HepG2 (cell line): ENCODE measurements around the gene KRT13. TPM values are rescaled to one million over a fixed set of nuclear protein-coding genes. Genes with fewer than 3 reads are reported as not detected.

ENCODE experiments used
- ATAC-seq: fragments of 200-7000 bp; cut with Tn5 transposase; 3 replicates; pipeline ENCODE4 v1.9.1; 2020; ENCODE audit warnings: mild to moderate bottlenecking, moderate library complexity
- BruUV-seq: library from RNA; stranded (reverse); fragments of 400-500 nt; replicated peaks from 2 replicates; lab custom pipeline; 2021; lab: Mats Ljungman, UMichigan
- CTCF ChIA-PET: fragments of 300-600 bp; formaldehyde crosslinking; extraction: SDS; loops from one replicate; lab custom pipeline; 2021; ENCODE audit warnings: low total read pairs, inconsistent platforms, low intra/inter-chr PET ratio; lab: Yijun Ruan, JAX
- POLR2A ChIA-PET: fragments of 350-600 bp; sonication (Branson Sonifier 250); formaldehyde crosslinking; loops from one replicate; lab custom pipeline; 2020; ENCODE audit warnings: antibody characterized with exemption, inconsistent platforms; lab: Yijun Ruan, JAX
- DNase-seq: peaks from one replicate; pipeline ENCODE4 v3.0.0-alpha.2; 2015; ENCODE audit warnings: low spot score
- FAIRE-seq: peaks from 3 replicates; lab custom pipeline; 2011; peaks lifted over from hg19 to GRCh38; lab: Jason Lieb, UNC
- H2AFZ ChIP-seq: one replicate; pipeline ENCODE4 v1.6.1; 2011; ENCODE audit warnings: low read length, inconsistent platforms
- H3K27ac ChIP-seq: fragments of 300-600 bp; 3 replicates; pipeline ENCODE4 v1.8.0; 2011; ENCODE audit warnings: mixed run types, mild to moderate bottlenecking, mixed read lengths, low read length, inconsistent platforms; ENCODE audit not compliant: insufficient read depth; ENCODE audit errors: extremely low read length
- H3K27me3 ChIP-seq, 2 experiments: fragments of 200-600 bp in 1 of 2; 2 replicates in 1 of 2; 3 replicates in 1 of 2; pipeline versions ENCODE4 v1.6.0 to v1.8.0; 2011; ENCODE audit warnings: low read length in 2 of 2, mild to moderate bottlenecking in 2 of 2, moderate library complexity in 2 of 2, inconsistent platforms in 1 of 2; ENCODE audit not compliant: insufficient read depth in 2 of 2, control insufficient read depth in 1 of 2
- H3K36me3 ChIP-seq, 2 experiments: fragments of 200-600 bp in 1 of 2; replicated peaks in 1 of 2; 2 replicates in 1 of 2; 3 replicates in 1 of 2; pipeline versions ENCODE4 v1.5.1 to v1.8.0; 2011; ENCODE audit warnings: low read length in 2 of 2, inconsistent platforms in 1 of 2; ENCODE audit not compliant: insufficient read depth in 2 of 2, control insufficient read depth in 1 of 2
- H3K4me1 ChIP-seq: 2 replicates; pipeline ENCODE4 v1.5.1; 2012; ENCODE audit warnings: low read length, inconsistent platforms; ENCODE audit not compliant: insufficient read depth
- H3K4me2 ChIP-seq: 2 replicates; pipeline ENCODE4 v1.6.0; 2011; ENCODE audit warnings: low read depth, low read length, inconsistent platforms
- H3K4me3 ChIP-seq, 3 experiments: fragments of 200-600 bp in 1 of 3; sonication (generic), shearing (Covaris generic) in 1 of 3; replicated peaks in 1 of 3; 2 replicates each; pipeline ENCODE4 v1.5.1; 2011 to 2016; ENCODE audit warnings: low read length in 3 of 3, inconsistent platforms in 2 of 3, low read depth in 2 of 3, mild to moderate bottlenecking in 2 of 3, control low read depth in 1 of 3, mixed read lengths in 1 of 3; ENCODE audit not compliant: insufficient read depth in 1 of 3
- H3K79me2 ChIP-seq: one replicate; pipeline ENCODE4 v1.6.1; 2011; ENCODE audit warnings: low read length, inconsistent platforms; ENCODE audit not compliant: insufficient read depth
- H3K9ac ChIP-seq: 2 replicates; pipeline ENCODE4 v1.6.0; 2011; ENCODE audit warnings: mild to moderate bottlenecking, low read depth, low read length, inconsistent platforms; ENCODE audit not compliant: insufficient read depth
- H3K9me3 ChIP-seq: 2 replicates; pipeline ENCODE4 v1.5.1; 2012; ENCODE audit warnings: mild to moderate bottlenecking, low read length
- H4K20me1 ChIP-seq: 2 replicates; pipeline ENCODE4 v1.6.0; 2011; ENCODE audit warnings: inconsistent platforms, mild to moderate bottlenecking, low read length, moderate library complexity; ENCODE audit not compliant: insufficient read depth
- ADNP ChIP-seq: sonication (generic); formaldehyde crosslinking; IDR thresholded peaks from 2 replicates; pipeline ENCODE4 v1.4.0; 2020; ENCODE audit warnings: missing genetic modification reagents
- ATF1 ChIP-seq: IDR thresholded peaks from 2 replicates; pipeline ENCODE4 v1.6.1; 2016; ENCODE audit warnings: mild to moderate bottlenecking, control low read depth
- HOXA3 ChIP-seq: sonication (generic); formaldehyde crosslinking; IDR thresholded peaks from 2 replicates; pipeline ENCODE4 v1.5.0; 2020; ENCODE audit warnings: missing genetic modification reagents
- RFX3 ChIP-seq: IDR thresholded peaks from 2 replicates; pipeline ENCODE4 v1.6.1; 2016; ENCODE audit warnings: missing biosample characterization, missing genetic modification reagents
- TCF7L2 ChIP-seq: IDR thresholded peaks from 2 replicates; pipeline ENCODE4 v1.6.1; 2011; ENCODE audit warnings: mild to moderate bottlenecking, low read depth, low read length, moderate library complexity
- ZNF3 ChIP-seq: IDR thresholded peaks from 2 replicates; pipeline ENCODE4 v1.7.0; 2017; ENCODE audit warnings: inconsistent platforms
- ZNF432 ChIP-seq: sonication (generic); formaldehyde crosslinking; IDR thresholded peaks from 2 replicates; pipeline ENCODE4 v1.5.0; 2020; ENCODE audit warnings: missing genetic modification reagents, mild to moderate bottlenecking, borderline replicate concordance
- ZNF468 ChIP-seq: sonication (generic); formaldehyde crosslinking; IDR thresholded peaks from 2 replicates; pipeline ENCODE4 v1.8.0; 2022; ENCODE audit warnings: mild to moderate bottlenecking, moderate library complexity, missing genetic modification reagents
- ZSCAN31 ChIP-seq: sonication (generic); formaldehyde crosslinking; IDR thresholded peaks from 2 replicates; pipeline ENCODE4 v1.5.0; 2020; ENCODE audit warnings: low read depth, mild to moderate bottlenecking, missing genetic modification reagents
- WGBS: methylation state at CpG from one replicate; pipeline ENCODE4 v1.1.6; 2017; ENCODE audit warnings: low lambda C conversion rate; 5-methylcytosine and 5-hydroxymethylcytosine counted together
- in situ Hi-C: cut with HindIII; loops from 2 replicates; pipeline ENCODE4 v1.10.0; 2017; ENCODE audit warnings: low pct_unique_long_range_greater_than_20kb; ENCODE audit not compliant: extremely low pct_ligation_motif_present
- intact Hi-C: fragments of 100-400 bp; cut with micrococcal nuclease; formaldehyde crosslinking; loops from one replicate; pipeline ENCODE4 v1.10.0; 2022; ENCODE audit not compliant: unreplicated experiment
- polyA plus RNA-seq, 8 experiments: library from polyadenylated mRNA; depleted of rRNA in 3 of 8; stranded (reverse) in 7 of 8; unstranded in 1 of 8; fragments of >200 nt; fragmentation: Illumina TruSeq in 4 of 8; extraction: Trizol in 4 of 8; gene quantifications; 2 replicates each; pipeline versions ENCODE4 v1.2.1 to v1.2.3, GENCODE V29; 2011 to 2016; ENCODE audit warnings: low read depth in 4 of 8, missing spikeins in 1 of 8, mixed read lengths in 1 of 8; ENCODE audit not compliant: insufficient read depth in 1 of 8
- total RNA-seq, 5 experiments: library from RNA; depleted of rRNA; stranded (reverse); fragments of >200 nt; fragmentation: Illumina TruSeq; extraction: Trizol; gene quantifications; 2 replicates each; pipeline ENCODE4 v1.2.3, GENCODE V29; 2016; ENCODE audit warnings: low read depth in 1 of 5
- TF ChIP-seq, protein P1 (sequence below): sonication (generic); formaldehyde crosslinking; IDR thresholded peaks from 2 replicates; pipeline ENCODE4 v1.4.0; 2020; ENCODE audit warnings: missing genetic modification reagents
- TF ChIP-seq, protein P2 (sequence below): sonication (generic); formaldehyde crosslinking; IDR thresholded peaks from 2 replicates; pipeline ENCODE4 v1.5.0; 2020; ENCODE audit warnings: mild to moderate bottlenecking, missing genetic modification reagents

Gene KRT13
- total and polyA plus RNA-seq, 2 of the 13 experiments (the other 11 are each of a cell fraction or from before 2014, with no cell fraction given) = not detected

DNA sequence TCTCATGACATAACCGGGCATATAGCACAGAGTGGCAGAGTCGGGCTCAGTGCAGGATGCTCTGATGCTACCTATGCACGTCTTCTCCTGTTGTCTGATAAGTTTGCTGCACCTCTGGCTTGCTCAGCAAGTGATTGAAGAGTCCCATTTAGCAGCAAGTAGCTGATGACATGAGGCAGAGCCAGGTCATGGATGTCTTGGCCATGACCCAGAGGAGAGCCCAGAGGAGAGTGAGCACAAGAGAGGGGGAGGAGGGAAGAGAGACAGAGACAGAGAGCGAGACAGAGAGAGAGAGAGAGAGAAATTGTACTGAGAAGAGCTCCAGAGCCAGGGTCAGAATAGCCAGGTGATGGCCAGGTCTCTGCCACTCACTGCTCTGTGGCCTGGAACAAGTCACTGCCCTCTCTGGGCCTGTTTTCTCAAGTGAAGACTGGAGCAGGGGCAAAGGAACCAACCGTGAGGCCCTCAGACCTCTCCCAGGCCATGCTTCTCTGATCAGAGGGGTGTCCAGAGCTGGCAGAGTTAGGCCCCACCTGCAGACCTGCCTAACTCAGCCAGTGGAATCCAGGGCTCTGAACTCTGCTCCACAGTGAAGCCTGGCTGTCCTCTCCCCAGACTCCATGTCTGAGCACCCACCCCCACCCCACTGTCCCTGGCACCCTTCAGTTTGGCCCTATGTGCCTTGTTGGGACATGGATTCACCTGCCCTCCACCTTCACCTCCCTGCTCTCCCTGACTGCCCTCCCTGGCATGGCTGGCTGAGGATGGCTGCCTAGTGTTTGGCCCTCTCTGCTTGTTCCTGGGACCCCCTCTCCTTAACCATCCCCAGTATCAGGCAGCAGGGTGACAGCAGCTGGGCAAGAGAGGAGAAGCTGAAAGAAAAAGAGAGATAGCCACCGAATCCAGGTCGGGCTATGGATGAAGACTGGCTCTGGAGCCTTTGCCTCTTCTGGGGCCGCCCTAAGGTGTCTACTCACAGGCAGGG, 20.2 kb downstream of the KRT13 start:
- in situ Hi-C loops = loop anchor here (5.0 kb wide), 1 partner anchor 62 kb away; no protein-coding TSS in a partner anchor
- Histone ChIP-seq H4K20me1 (no peaks in the 10 kb centered on the region), H3K4me1 (no peaks in the 10 kb centered on the region), H3K27me3 (peaks cover 1 to 31% of the 10 kb centered on the region in 2 experiments; a peak in 4 of 5 replicates), H3K79me2 (no peaks in the 10 kb centered on the region), H3K4me3 (no peak overlapping the region), H3K9me3 (no peaks in the 10 kb centered on the region)
- intact Hi-C loops = no loop called here
- no peak for DNase-seq
- POLR2A ChIA-PET = no interaction called here
- WGBS = 14% methylated on average over 8 of the region's 8 CpGs
- CTCF ChIA-PET = interaction anchor here (3.9 kb wide), 1 partner anchor 64 kb away, joined by 39 read pairs; no protein-coding TSS in a partner anchor
- TF ChIP-seq ADNP (CRISPR knock-in tag) (no peak), ATF1 (no peak), ZSCAN31 (CRISPR knock-in tag) (no peak), TCF7L2 (no peak), ZNF468 (CRISPR knock-in tag) (no peak), HOXA3 (no peak), RFX3 (CRISPR knock-in tag) (no peak), ZNF432 (no peak), ZNF3 (CRISPR knock-in tag) (no peak)
- TF ChIP-seq, protein P1, sequence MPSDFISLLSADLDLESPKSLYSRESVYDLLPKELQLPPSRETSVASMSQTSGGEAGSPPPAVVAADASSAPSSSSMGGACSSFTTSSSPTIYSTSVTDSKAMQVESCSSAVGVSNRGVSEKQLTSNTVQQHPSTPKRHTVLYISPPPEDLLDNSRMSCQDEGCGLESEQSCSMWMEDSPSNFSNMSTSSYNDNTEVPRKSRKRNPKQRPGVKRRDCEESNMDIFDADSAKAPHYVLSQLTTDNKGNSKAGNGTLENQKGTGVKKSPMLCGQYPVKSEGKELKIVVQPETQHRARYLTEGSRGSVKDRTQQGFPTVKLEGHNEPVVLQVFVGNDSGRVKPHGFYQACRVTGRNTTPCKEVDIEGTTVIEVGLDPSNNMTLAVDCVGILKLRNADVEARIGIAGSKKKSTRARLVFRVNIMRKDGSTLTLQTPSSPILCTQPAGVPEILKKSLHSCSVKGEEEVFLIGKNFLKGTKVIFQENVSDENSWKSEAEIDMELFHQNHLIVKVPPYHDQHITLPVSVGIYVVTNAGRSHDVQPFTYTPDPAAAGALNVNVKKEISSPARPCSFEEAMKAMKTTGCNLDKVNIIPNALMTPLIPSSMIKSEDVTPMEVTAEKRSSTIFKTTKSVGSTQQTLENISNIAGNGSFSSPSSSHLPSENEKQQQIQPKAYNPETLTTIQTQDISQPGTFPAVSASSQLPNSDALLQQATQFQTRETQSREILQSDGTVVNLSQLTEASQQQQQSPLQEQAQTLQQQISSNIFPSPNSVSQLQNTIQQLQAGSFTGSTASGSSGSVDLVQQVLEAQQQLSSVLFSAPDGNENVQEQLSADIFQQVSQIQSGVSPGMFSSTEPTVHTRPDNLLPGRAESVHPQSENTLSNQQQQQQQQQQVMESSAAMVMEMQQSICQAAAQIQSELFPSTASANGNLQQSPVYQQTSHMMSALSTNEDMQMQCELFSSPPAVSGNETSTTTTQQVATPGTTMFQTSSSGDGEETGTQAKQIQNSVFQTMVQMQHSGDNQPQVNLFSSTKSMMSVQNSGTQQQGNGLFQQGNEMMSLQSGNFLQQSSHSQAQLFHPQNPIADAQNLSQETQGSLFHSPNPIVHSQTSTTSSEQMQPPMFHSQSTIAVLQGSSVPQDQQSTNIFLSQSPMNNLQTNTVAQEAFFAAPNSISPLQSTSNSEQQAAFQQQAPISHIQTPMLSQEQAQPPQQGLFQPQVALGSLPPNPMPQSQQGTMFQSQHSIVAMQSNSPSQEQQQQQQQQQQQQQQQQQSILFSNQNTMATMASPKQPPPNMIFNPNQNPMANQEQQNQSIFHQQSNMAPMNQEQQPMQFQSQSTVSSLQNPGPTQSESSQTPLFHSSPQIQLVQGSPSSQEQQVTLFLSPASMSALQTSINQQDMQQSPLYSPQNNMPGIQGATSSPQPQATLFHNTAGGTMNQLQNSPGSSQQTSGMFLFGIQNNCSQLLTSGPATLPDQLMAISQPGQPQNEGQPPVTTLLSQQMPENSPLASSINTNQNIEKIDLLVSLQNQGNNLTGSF (CRISPR knock-in tag) = no peak
- TF ChIP-seq, protein P2, sequence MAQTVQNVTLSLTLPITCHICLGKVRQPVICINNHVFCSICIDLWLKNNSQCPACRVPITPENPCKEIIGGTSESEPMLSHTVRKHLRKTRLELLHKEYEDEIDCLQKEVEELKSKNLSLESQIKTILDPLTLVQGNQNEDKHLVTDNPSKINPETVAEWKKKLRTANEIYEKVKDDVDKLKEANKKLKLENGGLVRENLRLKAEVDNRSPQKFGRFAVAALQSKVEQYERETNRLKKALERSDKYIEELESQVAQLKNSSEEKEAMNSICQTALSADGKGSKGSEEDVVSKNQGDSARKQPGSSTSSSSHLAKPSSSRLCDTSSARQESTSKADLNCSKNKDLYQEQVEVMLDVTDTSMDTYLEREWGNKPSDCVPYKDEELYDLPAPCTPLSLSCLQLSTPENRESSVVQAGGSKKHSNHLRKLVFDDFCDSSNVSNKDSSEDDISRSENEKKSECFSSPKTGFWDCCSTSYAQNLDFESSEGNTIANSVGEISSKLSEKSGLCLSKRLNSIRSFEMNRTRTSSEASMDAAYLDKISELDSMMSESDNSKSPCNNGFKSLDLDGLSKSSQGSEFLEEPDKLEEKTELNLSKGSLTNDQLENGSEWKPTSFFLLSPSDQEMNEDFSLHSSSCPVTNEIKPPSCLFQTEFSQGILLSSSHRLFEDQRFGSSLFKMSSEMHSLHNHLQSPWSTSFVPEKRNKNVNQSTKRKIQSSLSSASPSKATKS (CRISPR knock-in tag) = no peak
- TF ChIP-seq, all 625 proteins: peak for 0
- Histone ChIP-seq H3K36me3 (no peaks in the 10 kb centered on the region), H3K9ac (no peak overlapping the region), H3K27ac (no peak overlapping the region), H2AFZ (no peak overlapping the region), H3K4me2 (no peak overlapping the region)
- ATAC-seq (no peak), FAIRE-seq (no peak)
- BruUV-seq = no TSS peak
